ENCODE data around the gene CHRNA4. TPM values are rescaled to one million over a fixed set of nuclear protein-coding genes. Genes with fewer than 3 reads are reported as not detected.

The CHRNA4 gene
- polyA plus RNA-seq, 1 donor = 0.25 TPM

- DNase-seq = no peak
These were observed 2.1 kb upstream of the CHRNA4 start for GRCh38 chr20:63363013-63363957.

- no peak for DNase-seq
These were observed 1.4 kb upstream of the CHRNA4 start for GRCh38 chr20:63362436-63363009.

- DNase-seq = no peak
These were observed 628 bp upstream of the CHRNA4 start for GRCh38 chr20:63361519-63362435.

GRCh38 chr20:63359937-63360849 is 956 bp downstream of the CHRNA4 start:
- no peak for DNase-seq

GRCh38 chr20:63359164-63359934 is 1.8 kb downstream of the CHRNA4 start:
- DNase-seq = no peak

GRCh38 chr20:63357921-63358905 is 2.9 kb downstream of the CHRNA4 start:
- no peak for DNase-seq

GRCh38 chr20:63356931-63357879 is 3.9 kb downstream of the CHRNA4 start:
- no peak for DNase-seq

- DNase-seq = no peak
These were observed 4.6 kb downstream of the CHRNA4 start for GRCh38 chr20:63356511-63356910.

GRCh38 chr20:63355781-63356295 is 5.3 kb downstream of the CHRNA4 start:
- DNase-seq = no peak

GRCh38 chr20:63354636-63355350 is 6.4 kb downstream of the CHRNA4 start:
- DNase-seq = no peak

GRCh38 chr20:63352811-63353221 is 8.3 kb downstream of the CHRNA4 start:
- DNase-seq = no peak

GRCh38 chr20:63351811-63352591 is 9.1 kb downstream of the CHRNA4 start:
- peak; percentile 45 for DNase-seq

GRCh38 chr20:63351326-63351700 is 9.8 kb downstream of the CHRNA4 start:
- DNase-seq = no peak

GRCh38 chr20:63350597-63351325 is 10.4 kb downstream of the CHRNA4 start:
- no peak for DNase-seq

- no peak for DNase-seq
These were observed 11.0 kb downstream of the CHRNA4 start for GRCh38 chr20:63350196-63350595.

- DNase-seq = no peak
These were observed 11.6 kb downstream of the CHRNA4 start for GRCh38 chr20:63349516-63349895.

All from hindlimb muscle (tissue), 1 donor.